ENCODE measurements around the gene SNX10. TPM values are rescaled to one million over a fixed set of nuclear protein-coding genes. Genes with fewer than 3 reads are reported as not detected.

Gene SNX10
- total and polyA plus RNA-seq, 2 of the 8 experiments (the other 6 are each of a cell fraction or from before 2014, with no cell fraction given), result 4.4 to 9.6 TPM

DNA sequence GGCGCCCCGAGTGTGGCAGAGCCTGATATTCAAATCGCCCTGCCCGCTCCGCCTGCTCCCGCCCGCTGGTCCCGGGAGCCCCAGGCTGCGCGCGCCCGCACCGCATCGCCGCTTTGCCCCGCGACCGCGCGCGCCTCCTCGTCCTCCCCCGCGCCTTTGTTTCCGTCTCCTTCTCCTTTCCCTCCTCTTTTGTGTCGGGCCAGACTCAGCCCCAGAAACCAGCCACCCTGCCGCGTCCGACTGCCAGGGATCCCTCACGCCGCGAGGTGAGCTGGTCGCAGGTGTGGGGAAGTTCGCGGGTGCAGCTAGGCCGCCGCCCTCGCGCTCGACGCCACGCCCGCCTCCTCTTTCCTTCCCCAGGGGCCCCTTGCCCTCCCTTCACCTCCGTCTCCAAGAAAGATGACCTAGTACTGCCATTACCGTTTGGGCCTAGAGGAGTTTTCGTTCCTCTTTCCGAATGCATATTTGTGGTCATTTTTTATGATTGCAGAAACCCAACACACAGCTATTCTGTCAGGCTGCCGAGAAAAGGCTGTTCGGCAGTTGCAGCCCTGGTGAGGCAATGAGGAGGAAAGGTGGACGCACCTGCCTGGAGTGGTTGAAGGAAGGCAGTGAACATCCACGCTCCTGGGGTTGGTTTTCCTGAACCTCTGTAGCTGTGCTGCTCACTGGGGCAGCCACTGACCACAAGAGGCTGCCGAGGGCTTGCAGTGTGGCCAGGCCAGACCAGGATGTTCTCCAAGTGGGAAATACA is 107.3 kb downstream of the SNX10 start (continued):
- TF ChIP-seq CHD2 (IDR thresholded peaks at IDR 0.05; ENCODE audit: low read length) (no peak), SIRT6 (IDR thresholded peaks at IDR 0.05; ENCODE audit: low read length) (no peak), SP2 (IDR thresholded peaks at IDR 0.05; ENCODE audit: low read length) (no peak), CREB1 (IDR thresholded peaks at IDR 0.05) (no peak), RAD21 (IDR thresholded peaks at IDR 0.05 in 1 of 2, conservative IDR thresholded peaks at IDR 0.05 in 1 of 2; ENCODE audit: low read depth in 2 of 2, low read length in 2 of 2) (peak; percentile 45 to 55), MAFK (IDR thresholded peaks at IDR 0.05; ENCODE audit: low read depth, low read length) (no peak)
- TF ChIP-seq, protein P1, sequence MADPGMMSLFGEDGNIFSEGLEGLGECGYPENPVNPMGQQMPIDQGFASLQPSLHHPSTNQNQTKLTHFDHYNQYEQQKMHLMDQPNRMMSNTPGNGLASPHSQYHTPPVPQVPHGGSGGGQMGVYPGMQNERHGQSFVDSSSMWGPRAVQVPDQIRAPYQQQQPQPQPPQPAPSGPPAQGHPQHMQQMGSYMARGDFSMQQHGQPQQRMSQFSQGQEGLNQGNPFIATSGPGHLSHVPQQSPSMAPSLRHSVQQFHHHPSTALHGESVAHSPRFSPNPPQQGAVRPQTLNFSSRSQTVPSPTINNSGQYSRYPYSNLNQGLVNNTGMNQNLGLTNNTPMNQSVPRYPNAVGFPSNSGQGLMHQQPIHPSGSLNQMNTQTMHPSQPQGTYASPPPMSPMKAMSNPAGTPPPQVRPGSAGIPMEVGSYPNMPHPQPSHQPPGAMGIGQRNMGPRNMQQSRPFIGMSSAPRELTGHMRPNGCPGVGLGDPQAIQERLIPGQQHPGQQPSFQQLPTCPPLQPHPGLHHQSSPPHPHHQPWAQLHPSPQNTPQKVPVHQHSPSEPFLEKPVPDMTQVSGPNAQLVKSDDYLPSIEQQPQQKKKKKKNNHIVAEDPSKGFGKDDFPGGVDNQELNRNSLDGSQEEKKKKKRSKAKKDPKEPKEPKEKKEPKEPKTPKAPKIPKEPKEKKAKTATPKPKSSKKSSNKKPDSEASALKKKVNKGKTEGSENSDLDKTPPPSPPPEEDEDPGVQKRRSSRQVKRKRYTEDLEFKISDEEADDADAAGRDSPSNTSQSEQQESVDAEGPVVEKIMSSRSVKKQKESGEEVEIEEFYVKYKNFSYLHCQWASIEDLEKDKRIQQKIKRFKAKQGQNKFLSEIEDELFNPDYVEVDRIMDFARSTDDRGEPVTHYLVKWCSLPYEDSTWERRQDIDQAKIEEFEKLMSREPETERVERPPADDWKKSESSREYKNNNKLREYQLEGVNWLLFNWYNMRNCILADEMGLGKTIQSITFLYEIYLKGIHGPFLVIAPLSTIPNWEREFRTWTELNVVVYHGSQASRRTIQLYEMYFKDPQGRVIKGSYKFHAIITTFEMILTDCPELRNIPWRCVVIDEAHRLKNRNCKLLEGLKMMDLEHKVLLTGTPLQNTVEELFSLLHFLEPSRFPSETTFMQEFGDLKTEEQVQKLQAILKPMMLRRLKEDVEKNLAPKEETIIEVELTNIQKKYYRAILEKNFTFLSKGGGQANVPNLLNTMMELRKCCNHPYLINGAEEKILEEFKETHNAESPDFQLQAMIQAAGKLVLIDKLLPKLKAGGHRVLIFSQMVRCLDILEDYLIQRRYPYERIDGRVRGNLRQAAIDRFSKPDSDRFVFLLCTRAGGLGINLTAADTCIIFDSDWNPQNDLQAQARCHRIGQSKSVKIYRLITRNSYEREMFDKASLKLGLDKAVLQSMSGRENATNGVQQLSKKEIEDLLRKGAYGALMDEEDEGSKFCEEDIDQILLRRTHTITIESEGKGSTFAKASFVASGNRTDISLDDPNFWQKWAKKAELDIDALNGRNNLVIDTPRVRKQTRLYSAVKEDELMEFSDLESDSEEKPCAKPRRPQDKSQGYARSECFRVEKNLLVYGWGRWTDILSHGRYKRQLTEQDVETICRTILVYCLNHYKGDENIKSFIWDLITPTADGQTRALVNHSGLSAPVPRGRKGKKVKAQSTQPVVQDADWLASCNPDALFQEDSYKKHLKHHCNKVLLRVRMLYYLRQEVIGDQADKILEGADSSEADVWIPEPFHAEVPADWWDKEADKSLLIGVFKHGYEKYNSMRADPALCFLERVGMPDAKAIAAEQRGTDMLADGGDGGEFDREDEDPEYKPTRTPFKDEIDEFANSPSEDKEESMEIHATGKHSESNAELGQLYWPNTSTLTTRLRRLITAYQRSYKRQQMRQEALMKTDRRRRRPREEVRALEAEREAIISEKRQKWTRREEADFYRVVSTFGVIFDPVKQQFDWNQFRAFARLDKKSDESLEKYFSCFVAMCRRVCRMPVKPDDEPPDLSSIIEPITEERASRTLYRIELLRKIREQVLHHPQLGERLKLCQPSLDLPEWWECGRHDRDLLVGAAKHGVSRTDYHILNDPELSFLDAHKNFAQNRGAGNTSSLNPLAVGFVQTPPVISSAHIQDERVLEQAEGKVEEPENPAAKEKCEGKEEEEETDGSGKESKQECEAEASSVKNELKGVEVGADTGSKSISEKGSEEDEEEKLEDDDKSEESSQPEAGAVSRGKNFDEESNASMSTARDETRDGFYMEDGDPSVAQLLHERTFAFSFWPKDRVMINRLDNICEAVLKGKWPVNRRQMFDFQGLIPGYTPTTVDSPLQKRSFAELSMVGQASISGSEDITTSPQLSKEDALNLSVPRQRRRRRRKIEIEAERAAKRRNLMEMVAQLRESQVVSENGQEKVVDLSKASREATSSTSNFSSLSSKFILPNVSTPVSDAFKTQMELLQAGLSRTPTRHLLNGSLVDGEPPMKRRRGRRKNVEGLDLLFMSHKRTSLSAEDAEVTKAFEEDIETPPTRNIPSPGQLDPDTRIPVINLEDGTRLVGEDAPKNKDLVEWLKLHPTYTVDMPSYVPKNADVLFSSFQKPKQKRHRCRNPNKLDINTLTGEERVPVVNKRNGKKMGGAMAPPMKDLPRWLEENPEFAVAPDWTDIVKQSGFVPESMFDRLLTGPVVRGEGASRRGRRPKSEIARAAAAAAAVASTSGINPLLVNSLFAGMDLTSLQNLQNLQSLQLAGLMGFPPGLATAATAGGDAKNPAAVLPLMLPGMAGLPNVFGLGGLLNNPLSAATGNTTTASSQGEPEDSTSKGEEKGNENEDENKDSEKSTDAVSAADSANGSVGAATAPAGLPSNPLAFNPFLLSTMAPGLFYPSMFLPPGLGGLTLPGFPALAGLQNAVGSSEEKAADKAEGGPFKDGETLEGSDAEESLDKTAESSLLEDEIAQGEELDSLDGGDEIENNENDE (IDR thresholded peaks at IDR 0.05; ENCODE audit: insufficient replicate concordance, low read length), result no peak

Measured in H1 (cell line).